C4-2B (cell line): ENCODE measurements around the gene PTPRF.

ENCODE experiments used
- ZFX ChIP-seq: fragments of 450-650 bp; IDR thresholded peaks from 2 replicates; pipeline ENCODE4 v1.6.1; 2017
- TF ChIP-seq, protein P1 (sequence below): fragments of 450-650 bp; conservative IDR thresholded peaks from 2 replicates; pipeline ENCODE4 v1.5.1; 2017; ENCODE audit warnings: mild to moderate bottlenecking

DNA sequence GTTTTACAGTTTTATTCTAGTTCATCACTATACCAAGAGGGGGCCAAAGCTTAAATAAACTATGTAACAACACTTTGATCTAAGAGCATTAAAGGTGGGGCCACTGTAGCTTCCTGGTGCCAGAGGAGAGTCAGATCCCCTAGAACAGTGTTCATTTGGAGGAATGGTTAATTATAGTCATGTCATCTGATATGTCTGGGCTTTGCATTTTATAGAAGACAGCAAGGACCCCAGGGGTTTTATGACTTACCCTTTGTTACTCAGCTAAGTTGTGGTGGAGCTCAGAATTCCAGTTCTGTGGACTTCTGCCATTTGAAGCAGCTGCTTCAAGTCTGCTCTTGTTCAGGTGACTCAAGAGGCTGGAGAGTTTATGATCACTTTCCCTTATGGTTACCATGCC is 135.9 kb downstream of the PTPRF start:
- TF ChIP-seq, protein P1, sequence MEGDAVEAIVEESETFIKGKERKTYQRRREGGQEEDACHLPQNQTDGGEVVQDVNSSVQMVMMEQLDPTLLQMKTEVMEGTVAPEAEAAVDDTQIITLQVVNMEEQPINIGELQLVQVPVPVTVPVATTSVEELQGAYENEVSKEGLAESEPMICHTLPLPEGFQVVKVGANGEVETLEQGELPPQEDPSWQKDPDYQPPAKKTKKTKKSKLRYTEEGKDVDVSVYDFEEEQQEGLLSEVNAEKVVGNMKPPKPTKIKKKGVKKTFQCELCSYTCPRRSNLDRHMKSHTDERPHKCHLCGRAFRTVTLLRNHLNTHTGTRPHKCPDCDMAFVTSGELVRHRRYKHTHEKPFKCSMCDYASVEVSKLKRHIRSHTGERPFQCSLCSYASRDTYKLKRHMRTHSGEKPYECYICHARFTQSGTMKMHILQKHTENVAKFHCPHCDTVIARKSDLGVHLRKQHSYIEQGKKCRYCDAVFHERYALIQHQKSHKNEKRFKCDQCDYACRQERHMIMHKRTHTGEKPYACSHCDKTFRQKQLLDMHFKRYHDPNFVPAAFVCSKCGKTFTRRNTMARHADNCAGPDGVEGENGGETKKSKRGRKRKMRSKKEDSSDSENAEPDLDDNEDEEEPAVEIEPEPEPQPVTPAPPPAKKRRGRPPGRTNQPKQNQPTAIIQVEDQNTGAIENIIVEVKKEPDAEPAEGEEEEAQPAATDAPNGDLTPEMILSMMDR, result no peak
- TF ChIP-seq ZFX, result no peak
